Epithelial cell of proximal tubule (primary cell): ENCODE data around the gene HSD11B2. TPM values are rescaled to one million over a fixed set of nuclear protein-coding genes. Genes with fewer than 3 reads are reported as not detected.

Experiments used
- DNase-seq: peaks from one replicate; pipeline ENCODE4 v3.0.0-alpha.2; 2011; ENCODE audit warnings: low read depth
- H3K4me3 ChIP-seq: 2 replicates; pipeline ENCODE4 v1.5.1; 2011; ENCODE audit warnings: low read depth, mild to moderate bottlenecking, low read length
- total RNA-seq: library from RNA; depleted of rRNA; stranded (reverse); fragments of >200 nt; gene quantifications from 2 replicates; pipeline ENCODE4 v1.2.3, GENCODE V29; 2015
- TF ChIP-seq, protein P1 (sequence below): conservative IDR thresholded peaks from 2 replicates; pipeline ENCODE4 v1.5.1; 2012; ENCODE audit warnings: low read depth, mild to moderate bottlenecking, low read length

Gene HSD11B2
- total RNA-seq, 1 donor from 2014 or later, result 2.2 TPM

DNA sequence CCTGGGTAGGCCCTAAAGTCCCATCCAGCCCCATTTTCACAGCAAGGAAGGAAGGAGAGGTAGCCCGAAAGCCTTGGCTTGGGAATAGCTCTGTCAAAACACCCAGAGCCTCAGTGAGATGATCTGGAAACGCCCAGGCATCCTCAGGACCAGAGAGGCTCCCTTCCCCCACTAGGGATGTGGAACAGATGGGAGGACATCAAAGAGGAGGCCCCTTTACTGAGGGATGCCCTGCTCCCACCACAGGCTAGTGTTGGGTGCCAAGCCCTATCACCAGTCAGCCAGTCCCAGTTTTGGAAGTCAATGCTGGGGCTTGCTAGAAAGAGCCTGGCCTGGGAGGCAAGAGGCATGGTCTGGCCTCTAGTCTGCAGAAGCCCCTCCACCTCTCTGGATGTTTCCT, 42.3 kb upstream of the HSD11B2 start:
- TF ChIP-seq, protein P1, sequence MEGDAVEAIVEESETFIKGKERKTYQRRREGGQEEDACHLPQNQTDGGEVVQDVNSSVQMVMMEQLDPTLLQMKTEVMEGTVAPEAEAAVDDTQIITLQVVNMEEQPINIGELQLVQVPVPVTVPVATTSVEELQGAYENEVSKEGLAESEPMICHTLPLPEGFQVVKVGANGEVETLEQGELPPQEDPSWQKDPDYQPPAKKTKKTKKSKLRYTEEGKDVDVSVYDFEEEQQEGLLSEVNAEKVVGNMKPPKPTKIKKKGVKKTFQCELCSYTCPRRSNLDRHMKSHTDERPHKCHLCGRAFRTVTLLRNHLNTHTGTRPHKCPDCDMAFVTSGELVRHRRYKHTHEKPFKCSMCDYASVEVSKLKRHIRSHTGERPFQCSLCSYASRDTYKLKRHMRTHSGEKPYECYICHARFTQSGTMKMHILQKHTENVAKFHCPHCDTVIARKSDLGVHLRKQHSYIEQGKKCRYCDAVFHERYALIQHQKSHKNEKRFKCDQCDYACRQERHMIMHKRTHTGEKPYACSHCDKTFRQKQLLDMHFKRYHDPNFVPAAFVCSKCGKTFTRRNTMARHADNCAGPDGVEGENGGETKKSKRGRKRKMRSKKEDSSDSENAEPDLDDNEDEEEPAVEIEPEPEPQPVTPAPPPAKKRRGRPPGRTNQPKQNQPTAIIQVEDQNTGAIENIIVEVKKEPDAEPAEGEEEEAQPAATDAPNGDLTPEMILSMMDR, result no peak

DNA sequence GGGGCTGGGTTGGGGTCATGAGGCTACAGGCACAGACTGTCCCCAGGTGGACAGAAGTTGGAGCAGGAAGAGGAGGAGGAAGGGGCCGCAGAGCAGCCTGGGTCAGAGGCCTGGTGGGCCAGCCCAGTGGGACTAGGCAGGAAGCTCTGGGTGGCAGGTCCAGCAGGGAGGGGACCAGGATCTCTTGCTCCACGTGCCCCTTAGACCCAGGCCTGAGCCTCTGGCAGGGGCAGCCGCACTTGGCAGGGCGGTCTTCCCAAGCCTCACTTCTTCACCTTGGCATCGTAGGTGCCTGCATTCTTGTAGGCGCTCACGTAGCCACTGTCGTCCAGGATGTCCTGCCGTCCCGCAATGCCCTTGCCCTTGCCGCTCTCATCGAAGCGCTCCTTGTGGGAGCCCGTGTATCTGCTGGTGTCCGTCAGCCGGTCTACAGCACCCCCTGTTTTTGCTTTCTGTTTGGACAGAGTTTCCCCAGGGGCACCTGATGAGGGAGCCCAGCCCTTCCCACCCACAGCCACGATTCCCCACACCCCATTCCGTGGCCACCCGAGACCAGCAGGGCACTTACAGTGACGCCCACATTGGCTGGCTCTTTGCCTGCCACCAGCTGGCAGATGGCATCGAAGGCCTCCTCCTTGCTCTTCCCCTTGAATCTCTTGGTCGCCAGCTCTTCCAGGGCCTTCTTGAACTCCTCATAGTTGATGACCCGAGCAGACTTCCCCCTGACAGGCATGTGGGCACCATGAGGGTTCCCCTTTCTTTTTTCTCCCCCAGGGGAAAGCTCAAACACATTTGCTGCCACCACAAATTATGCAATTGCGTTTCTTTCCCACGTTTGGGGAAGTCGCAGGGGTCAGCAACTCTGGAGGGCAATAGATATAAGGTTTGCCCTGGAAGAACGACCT, 40.8 kb upstream of the HSD11B2 start:
- TF ChIP-seq, protein P1, result no peak
- H3K4me3 ChIP-seq, result no peak overlapping the region
- DNase-seq, result no peak

More for the DNA sequence above, 42.3 kb upstream of the HSD11B2 start:
- DNase-seq, result no peak
- no peak overlapping the region for H3K4me3 ChIP-seq

DNA sequence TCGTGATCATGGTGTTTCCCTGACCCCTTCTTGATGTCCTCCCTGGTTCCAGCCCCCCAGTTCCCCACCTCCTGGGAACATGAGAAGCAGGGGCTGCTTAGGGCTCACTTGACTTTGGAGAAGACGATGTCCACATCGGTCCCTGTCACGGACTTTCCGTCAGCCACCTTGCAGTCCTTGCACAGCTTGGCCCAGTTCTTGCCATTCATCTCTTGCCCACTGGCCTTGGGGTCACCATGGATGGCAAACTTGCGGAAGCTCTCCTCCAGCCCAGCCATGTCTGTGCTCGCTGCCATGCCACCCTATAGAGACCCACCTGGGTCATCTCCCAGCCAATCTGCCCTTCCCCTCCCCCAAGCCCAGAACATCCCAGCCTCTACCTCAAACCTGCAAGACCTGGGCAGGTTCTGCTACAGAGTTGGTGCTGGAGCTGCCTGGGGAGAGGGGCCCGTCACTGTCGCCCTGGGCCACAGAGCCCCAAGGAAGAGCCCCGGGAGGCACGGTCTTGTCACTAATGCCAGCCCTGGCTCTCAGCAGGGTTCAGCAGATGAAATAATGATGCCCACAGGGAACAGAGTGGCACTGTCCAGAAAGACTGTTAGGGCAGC, 40.0 kb upstream of the HSD11B2 start:
- TF ChIP-seq, protein P1, result no peak

DNA sequence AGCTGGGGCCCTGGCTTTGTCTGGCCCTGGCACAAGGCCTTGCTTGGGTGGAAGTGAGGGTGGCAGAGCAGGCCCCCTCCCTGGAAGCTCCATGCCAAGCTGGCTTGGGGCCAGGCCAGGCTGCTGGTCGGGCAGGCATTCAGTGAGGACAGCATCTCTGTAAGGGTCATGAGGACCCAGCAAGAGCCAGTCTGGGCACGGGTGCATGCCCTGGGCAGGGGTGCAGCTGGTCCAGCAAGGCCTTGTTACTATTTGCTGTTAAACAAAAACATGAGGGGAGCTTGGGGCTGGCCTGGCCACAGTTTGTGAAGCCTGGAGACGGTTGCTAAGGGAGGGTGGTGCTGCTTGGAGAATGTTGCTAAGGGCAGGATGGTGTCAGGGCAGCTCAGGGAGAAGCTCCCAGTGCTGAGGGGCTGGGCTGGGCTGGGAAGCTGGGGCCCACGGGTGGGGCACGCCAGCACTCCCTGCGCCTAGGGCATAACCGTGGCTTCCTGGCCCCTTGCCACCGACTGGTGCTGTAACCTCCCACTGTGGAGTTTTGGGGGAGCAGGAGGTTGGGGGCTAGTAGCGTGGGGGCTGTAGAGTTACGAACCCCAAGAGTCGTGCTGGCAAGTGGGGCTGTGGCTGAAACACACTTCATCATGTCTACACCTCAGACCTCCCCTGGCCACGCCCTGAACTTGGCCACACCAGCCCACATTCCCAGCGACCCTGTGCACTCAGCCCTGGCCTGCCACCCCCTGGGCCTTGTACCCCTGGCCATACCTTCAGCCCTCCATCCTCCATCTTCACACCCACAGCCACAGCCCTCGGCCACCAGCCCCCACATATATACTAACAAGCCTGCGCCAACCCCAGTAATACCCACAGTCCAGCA, 39.3 kb upstream of the HSD11B2 start:
- TF ChIP-seq, protein P1, result no peak
- H3K4me3 ChIP-seq, result no peak overlapping the region
- DNase-seq, result no peak

More for the DNA sequence above, 40.0 kb upstream of the HSD11B2 start:
- DNase-seq, result no peak
- no peak overlapping the region for H3K4me3 ChIP-seq

DNA sequence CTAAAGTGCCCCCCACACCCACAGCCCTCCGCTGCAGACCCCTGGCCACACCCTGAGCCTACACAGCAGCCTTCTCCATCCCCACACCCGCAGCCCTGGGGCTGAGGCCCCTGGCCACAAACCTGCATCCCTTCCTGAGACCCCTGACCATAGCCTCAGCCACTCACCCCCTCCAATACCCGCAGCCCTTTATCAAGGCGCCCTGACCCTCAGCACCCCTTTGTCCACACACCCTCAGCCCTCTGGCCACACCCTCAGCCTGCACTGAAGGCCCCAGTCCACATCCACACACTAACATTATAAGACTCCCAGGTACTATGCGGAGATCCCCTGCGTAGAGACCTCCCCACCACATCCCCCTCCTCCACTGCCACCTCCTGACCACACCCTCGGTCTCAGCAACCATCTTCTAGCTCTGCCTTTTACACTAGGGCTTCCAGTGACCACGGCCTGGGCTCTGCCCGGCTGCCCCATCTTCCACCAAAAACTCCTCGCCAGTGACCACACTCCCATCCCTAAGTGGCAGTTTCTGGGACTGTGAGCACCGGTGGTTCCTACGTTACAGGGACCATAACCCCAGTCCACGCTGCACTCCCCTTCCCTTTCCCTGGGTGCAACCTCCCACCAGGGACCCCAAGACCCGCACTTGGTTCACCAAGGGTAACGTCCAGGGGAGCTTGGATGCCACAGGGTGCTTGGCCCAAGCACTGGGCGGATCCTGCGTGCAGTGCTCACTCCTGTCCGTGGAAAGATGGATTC, 38.4 kb upstream of the HSD11B2 start:
- no peak for DNase-seq
- no peak overlapping the region for H3K4me3 ChIP-seq
- TF ChIP-seq, protein P1, result no peak
